NCI-H2081 treated with DMSO at 0.1 percent for 48 hours (cell line): ENCODE results near the gene WNT16.
"Not testable (repeated sequence)": the region's sequence is repeated elsewhere in the genome, so short reads cannot be mapped to it uniquely, and the experiment has no call there.

ENCODE experiments used
- DNase-seq: peaks from one replicate; lab custom pipeline; 2025; lab: John Stamatoyannopoulos, UW

Gene WNT16, protein sequence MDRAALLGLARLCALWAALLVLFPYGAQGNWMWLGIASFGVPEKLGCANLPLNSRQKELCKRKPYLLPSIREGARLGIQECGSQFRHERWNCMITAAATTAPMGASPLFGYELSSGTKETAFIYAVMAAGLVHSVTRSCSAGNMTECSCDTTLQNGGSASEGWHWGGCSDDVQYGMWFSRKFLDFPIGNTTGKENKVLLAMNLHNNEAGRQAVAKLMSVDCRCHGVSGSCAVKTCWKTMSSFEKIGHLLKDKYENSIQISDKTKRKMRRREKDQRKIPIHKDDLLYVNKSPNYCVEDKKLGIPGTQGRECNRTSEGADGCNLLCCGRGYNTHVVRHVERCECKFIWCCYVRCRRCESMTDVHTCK

GRCh38 chr7:121328508-121329190, at the start of gene WNT16:
WNT16 (plus strand) TSS chr7:121329000; CDS start chr7:121329293, 293 bp downstream.
- DNase-seq, result no peak

GRCh38 chr7:121279060-121279620, 49.7 kb upstream of the WNT16 start:
- no peak for DNase-seq

DNA sequence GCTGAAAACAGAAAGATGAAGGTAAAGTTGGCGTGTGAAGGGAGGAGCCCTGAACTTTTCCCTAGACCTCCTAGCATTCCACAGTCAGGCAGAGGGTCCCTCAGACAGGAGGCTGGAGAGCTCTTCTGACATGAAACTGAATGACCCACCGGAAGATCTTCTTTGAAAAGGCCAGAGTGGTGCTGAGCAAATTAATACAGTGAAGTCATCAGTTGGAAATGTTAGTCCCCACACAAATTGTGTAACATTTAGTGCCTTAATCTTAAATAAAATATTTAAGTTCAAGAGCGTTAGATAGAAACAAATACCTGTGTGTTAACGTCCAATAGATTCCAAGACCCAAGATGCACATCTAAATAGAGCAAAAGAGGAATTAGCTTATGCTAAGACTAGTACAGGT, 49.0 kb upstream of the WNT16 start:
- DNase-seq, result no peak

DNA sequence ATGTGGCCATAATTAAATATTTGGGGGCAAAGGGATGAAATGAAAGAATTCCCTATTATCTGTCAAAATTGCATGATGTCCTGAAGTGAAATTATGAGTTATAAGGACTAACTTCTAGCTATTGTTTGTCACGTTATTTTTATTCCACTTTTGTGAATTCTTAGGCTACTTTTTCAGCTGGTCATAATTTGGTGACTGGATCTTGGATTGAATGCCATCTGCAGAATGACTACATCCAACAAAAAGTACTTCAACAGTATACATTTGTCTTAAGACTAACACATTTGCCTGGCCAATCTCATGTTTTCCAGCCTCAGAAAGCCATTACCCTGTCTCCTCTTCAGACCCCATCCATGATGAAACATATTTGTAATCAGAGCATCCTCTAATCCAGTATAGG, 48.1 kb upstream of the WNT16 start:
- DNase-seq, result no peak

DNA sequence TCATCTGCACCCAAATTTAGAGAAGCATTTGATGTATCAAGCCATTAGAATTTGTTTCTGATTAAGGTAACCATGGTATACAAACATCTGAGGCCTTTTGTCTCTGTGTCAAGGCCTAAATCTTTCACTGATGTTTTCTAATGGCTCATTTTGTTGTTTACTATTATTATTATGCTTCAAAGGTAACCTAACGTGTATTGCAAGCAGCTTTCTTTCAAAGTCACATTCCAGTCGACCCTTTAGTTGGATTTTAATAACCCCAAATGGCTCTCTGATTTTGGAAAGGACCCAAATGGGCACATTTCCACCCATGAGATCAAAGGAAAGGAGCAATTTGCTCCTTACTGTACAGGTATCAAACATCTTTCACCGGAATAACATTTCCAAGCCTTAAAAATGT, 46.7 kb upstream of the WNT16 start:
- no peak for DNase-seq

DNA sequence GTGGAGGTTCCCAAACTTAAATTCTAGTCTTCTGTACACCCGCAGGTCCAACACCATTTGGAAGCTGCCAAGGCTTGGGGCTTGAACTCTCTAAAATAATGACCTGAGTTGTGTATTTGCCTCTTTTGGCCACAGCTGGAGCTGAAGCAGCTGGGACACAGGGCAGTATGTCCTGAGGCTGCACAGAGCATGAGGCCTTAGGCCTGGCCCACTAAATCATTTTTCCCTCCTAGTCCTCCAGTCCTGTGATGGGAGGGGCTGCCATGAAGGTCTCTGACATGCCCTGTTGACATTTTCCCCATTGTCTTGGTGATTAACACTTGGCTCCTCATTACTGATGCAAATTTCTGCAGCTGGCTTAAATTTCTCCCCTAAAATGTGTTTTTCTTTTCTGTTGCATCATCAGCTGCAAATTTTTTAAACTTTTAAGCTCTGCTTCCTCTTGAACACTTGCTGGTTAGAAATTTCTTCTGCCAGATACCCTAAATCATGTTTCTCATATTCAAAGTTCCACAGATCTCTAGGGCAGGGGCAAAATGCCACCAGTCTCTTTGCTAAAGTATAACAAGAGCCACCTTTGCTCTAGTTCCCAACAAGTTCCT, 43.6 kb upstream of the WNT16 start:
- no peak for DNase-seq

- DNase-seq, result no peak
Measured at GRCh38 chr7:121286186-121286585, 42.6 kb upstream of the WNT16 start.

GRCh38 chr7:121286742-121287734, 41.8 kb upstream of the WNT16 start:
- no peak for DNase-seq

- DNase-seq, result no peak
Measured at GRCh38 chr7:121288894-121289293, 39.9 kb upstream of the WNT16 start.

GRCh38 chr7:121289930-121290329, 38.9 kb upstream of the WNT16 start:
- DNase-seq, result not testable (repeated sequence)

- DNase-seq, result no peak
Measured at GRCh38 chr7:121294448-121294992, 34.3 kb upstream of the WNT16 start.

GRCh38 chr7:121297843-121298242, 31.0 kb upstream of the WNT16 start:
- no peak for DNase-seq

GRCh38 chr7:121298831-121299239, 30.0 kb upstream of the WNT16 start:
- no peak for DNase-seq

DNA sequence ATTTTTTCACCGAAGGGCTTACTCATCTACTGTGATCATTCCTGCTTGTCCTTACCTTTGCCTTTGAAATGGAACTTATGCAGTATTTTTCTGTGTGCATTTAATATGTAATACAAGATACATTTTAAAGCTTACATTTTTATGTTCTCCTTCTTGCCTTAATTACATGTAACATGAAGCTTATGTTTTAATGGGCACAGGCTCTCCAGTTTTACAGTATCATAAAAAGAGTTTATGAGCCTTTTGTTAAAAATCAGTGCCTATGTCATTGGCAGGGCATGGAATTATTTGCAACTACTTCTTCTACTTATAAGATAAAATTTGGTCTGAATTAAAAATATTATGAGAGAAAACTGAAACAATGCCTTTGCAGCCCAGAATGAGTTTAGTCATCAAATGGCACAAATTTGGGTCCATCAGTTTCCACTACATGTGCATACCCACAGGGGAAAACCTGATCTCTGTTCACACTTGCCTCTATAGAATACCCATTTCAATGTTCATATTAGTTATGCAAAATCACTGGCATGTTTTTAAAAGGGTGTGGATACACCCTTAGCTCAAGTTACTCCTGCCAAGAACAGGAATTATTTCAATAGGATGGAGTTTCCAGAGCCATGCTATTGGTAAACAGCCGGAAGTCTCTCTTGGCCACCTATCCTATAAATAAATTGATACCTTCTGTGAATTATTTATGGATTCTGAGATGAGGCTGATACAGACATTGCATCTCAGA, 27.9 kb upstream of the WNT16 start:
- DNase-seq, result no peak

- DNase-seq, result no peak
Measured at GRCh38 chr7:121301446-121302213, 27.2 kb upstream of the WNT16 start.

GRCh38 chr7:121302214-121302745, 26.5 kb upstream of the WNT16 start:
- DNase-seq, result no peak

- DNase-seq, result no peak
Measured at GRCh38 chr7:121303422-121304101, 25.2 kb upstream of the WNT16 start.

GRCh38 chr7:121304102-121304658, 24.6 kb upstream of the WNT16 start:
- no peak for DNase-seq

DNA sequence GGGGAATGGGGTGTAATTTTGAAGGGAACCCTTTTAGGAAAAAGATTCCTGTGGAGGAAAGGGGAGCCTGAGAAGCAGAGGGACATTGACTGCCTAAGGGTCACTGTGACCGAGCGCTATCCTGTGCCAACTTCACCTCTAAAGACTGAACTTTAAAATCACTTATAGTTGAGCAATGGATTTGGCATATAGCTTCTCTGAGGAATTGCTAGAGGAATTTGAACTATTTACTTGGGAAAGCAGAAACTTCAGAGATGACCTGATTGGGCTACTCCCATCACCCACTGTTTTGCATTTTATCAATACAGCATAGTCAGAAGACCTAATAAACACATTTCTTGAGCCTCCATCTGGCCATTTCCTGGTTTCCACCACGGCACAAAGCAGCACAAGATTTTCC, 23.7 kb upstream of the WNT16 start:
- DNase-seq, result no peak
